GM19452 (cell line): ENCODE data around the gene DLD.
"Not testable (repeated sequence)": the region's sequence is repeated elsewhere in the genome, so short reads cannot be mapped to it uniquely, and the experiment has no call there.

Experiments used
- ATAC-seq: cut with Tn5 transposase; IDR thresholded peaks from one replicate; pipeline ENCODE4 v1.9.1; 2021; ENCODE audit not compliant: unreplicated experiment

Gene DLD, protein sequence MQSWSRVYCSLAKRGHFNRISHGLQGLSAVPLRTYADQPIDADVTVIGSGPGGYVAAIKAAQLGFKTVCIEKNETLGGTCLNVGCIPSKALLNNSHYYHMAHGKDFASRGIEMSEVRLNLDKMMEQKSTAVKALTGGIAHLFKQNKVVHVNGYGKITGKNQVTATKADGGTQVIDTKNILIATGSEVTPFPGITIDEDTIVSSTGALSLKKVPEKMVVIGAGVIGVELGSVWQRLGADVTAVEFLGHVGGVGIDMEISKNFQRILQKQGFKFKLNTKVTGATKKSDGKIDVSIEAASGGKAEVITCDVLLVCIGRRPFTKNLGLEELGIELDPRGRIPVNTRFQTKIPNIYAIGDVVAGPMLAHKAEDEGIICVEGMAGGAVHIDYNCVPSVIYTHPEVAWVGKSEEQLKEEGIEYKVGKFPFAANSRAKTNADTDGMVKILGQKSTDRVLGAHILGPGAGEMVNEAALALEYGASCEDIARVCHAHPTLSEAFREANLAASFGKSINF

DNA sequence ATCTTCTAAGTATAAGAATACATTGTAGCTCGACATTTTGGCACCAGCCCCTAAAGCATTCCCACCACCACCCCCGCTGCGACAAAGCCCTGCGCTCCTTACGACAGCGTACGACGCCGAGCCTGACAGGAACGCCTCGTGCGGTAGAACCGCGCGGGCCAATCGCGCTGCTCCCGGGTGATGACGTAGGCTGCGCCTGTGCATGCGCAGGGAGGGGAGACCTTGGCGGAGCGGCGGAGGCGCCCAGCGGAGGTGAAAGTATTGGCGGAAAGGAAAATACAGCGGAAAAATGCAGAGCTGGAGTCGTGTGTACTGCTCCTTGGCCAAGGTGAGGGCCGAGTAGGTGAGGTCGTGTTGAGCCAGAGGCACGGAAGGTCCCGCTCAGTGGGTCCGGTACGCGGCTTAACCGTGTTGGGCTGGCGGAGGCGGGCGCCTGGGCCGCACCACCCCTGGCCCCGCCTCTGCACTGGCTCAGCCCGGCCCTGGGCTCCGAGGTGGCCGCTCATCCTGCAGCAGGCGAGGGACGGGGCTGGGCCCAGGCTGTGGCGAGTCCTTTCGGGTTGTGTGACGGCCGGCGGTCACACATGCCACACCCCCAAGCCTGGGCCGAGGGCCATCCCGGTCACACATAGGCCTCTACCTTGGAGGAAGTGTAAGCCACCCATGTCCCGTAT is at the start of gene DLD:
TSS of gene DLD (plus strand) at position 222 of the 674 bp plus-strand sequence. CDS start at position 290, 68 bp downstream.
- peak; percentile 99 for ATAC-seq

DNA sequence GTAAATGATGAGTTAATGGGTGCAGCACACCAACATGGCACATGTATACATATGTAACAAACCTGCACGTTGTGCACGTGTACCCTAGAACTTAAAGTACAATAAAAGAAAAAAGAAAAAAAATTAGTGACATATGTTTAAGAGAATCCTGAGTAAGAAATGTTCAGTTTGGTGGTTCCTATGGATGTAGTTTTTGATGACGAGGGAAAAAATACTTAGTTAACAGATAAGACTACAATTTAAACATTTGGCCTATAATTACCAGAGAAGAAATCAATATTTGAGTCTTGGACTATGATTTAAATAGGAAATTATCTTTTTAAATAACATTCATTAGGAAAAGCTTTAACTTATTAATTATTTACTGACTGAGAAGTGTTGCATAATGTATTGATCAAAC is 48.8 kb upstream of the DLD start:
- no peak for ATAC-seq

GRCh38 chr7:107843184-107843583 is 47.8 kb upstream of the DLD start:
- ATAC-seq = no peak

DNA sequence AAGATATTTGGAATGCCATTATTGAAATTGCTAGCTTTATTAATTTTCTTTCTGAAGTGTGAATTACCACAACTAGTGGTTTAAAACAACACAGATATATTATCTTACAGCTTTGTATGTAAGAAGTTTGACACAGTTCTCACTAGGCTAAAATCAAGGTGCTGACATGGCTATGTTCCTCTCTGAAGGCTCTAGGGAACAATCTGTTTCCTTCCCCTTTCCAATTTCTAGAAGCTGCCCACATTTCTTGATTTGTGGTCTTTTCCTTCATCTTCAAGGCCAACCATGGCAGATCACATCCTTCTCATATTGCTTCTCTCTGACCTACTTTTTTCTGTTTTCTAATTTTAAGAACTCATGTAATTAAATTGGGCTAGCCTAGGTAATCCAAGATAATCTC is 44.7 kb upstream of the DLD start:
- ATAC-seq = no peak

- no peak for ATAC-seq
These were observed 43.7 kb upstream of the DLD start for GRCh38 chr7:107847168-107847835.

GRCh38 chr7:107847836-107848175 is 43.2 kb upstream of the DLD start:
- ATAC-seq = not testable (repeated sequence)

DNA sequence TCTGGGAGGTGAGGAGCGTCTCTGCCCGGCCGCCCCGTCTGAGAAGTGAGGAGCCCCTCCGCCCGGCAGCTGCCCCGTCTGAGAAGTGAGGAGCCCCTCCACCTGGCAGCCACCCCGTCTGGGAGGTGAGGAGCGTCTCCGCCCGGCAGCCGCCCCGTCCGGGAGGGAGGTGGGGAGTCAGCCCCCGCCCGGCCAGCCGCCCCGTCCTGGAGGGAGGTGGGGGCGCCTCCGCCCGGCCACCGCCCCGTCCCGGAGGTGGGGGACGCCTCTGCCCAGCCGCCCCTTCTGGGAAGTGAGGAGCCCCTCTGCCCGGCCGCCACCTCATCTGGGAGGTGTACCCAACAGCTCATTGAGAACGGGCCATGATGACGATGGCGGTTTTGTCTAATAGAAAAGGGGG is 42.8 kb upstream of the DLD start:
- not testable (repeated sequence) for ATAC-seq

DNA sequence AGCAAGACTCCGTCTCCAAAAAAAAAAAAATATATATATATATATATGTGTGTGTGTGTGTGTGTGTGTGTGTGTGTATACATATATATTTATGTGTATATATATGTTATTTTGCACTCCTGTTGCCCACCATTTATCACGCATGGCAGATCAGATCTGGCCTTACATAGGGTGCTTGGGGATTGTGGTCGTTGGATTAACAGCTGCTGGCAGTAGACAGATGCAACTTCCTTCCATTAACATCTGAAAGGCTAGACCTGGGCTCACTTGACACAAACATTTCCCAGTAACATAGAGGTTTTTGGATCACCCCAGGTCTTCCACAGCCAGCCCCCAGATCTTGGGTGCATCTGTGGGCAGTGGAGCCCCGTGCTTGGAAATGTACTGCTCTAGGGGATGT is 40.8 kb upstream of the DLD start:
- no peak for ATAC-seq

GRCh38 chr7:107850643-107851042 is 40.3 kb upstream of the DLD start:
- ATAC-seq = no peak

DNA sequence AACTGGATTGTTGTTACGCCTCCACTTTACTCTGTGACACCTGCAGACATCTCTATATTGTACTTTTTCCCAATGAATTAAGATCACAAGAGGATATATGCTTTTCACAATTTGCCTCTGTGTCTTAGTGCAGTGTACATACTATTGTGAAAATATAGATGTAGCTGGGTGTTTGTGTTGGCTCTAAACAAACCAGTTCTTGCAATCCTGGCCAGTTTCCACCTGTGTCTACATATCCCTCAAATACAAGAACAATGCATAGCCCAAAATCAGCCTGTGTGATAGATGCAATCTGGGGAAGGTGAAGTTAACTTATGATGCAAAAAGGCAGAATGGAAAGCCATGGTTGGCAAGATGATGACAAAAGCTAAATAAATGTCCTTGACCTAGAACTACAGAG is 36.5 kb upstream of the DLD start:
- ATAC-seq = no peak

DNA sequence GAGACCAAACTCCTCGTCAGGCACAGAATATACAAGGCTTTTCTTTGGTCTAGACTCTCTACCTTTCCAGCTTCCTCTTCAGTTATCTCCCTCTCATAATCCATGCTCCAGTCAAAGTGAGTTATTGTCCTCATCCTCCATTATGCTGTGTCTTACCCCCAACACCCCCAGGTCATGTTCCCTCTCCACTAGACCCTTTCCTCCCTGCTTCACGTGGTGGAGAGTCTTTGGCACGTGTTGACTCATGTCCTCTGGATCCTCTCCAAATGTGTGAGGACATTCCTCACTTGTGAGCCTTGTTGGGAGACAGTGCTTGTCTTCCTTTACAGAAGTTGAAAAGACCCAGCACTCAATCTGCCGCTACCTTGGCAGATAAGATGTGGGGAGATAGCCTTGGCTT is 36.0 kb upstream of the DLD start:
- no peak for ATAC-seq

DNA sequence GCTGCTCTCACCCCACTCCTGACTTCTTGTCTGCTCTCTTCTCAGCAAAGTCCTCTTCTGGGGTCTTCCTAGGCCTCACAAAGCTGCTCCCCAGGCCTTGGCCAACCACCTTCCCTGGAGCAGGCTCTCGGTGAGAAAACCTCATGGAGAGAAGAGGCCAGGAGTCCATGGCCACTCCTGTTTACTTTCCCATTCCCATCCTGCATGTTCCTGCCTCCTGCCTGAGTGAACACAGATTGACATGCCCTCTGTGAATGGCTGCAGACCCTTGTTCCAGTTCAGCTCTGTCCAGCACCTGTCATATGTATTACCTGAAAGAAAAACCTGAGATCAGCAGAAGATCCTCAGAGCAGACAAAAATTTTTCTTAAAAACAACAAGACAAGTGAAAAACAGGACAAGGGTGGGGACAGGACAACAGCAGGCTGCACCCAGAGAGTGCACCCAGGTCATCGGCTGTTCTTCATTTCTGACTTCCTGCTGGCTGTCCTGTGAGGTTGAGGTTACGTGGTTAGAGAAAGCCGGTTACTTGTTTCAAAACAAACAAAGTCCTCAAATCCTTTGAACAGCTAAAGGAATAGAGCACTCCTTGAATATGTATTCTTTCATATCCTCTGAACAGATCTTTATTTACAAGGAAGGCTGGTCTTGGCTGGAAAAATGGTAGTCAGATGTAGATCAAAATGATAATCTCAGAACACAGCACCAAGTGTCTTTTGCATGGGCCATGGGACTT is 34.0 kb upstream of the DLD start:
- no peak for ATAC-seq

- ATAC-seq = no peak
These were observed 33.5 kb upstream of the DLD start for GRCh38 chr7:107857541-107857912.

DNA sequence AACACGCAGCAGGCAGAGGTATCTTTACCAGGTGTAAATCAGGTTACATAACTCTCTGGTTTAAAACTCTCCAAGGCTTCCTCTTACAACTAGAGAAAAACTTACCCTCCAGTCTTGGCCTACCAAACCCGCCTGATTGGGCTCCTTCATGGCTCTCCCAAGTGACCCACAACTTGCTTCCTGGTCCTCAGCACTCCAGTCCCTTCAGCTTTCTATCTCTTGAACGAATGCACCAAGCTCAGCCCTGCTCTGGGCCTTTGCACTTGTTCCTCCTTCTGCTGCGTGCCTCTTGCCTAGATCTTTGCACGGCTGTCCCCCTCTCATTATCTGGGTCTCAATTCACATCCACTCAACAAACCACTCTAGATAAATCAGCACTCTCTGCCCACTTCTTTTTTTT is 32.7 kb upstream of the DLD start:
- no peak for ATAC-seq

DNA sequence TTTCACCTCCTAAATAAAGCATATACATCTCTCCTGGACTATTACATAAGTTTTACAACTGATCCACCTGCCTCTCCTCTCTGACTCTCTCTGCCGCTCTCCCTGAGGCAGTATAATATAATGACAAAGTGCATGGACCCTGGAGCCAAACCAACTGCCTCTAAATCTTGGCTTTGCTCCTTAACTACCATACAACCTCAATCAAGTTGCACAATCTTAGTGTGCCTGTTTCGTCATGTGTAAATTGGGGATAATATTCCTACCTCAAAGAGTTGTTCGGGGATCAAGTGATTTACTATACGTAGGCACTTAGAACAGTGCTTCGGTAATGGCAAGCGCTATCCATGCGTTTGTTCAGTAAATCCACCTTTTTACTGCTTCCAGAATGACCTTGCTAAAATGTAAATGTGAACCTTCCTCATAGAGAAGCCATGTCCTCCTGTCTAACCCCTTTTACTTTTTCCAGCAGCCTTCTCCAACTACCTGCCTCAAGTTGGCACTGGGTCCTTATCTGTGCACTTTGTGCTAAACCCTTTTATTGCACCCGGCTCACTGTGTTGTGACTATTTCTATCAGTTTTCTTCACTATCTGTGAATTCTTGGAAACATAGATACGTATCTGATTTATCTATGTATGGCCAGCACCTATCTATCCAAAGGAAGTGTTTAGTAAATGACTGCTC is 30.6 kb upstream of the DLD start:
- no peak for ATAC-seq

GRCh38 chr7:107860981-107861652 is 29.9 kb upstream of the DLD start:
- ATAC-seq = no peak

- ATAC-seq = no peak
These were observed 24.8 kb upstream of the DLD start for GRCh38 chr7:107865956-107866775.

DNA sequence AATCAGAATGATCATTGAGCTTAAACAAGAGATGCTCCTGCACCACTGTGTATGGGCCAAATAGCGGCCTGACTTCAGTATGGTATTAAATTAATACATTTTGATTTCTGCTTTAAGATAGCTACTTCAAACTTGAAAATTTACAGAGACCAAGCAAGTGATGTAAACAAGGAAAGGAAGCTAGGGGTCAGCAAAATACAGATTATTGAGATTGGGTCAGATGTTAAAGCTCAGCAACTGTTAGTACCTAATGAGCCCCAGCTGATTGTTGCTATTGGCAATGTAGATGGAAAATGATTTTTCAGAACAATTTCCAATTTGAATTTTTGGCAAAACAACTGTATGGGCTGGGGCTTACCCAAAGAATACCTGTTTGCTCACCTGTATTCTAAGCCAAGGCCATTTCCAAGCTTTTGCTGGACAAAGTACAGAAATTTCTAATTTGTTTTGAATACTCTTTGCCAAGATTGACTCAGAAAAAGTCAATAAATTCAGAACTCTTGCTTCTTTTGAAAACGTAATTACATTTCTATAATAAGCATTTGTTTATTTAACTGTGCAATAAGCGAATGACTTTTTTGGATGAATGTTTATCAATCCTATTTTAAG is 23.0 kb upstream of the DLD start:
- no peak for ATAC-seq
